ENCODE results near the gene GFOD1.

The GFOD1 gene

GRCh38 chr6:13342414-13343019 lies 144.9 kb downstream of the GFOD1 start:
- TF ChIP-seq CTCF (IDR thresholded peaks at IDR 0.05; ENCODE audit: low read depth, low read length, poor library complexity, severe bottlenecking), result no peak
- TF ChIP-seq EZH2phosphoT487 (IDR thresholded peaks at IDR 0.05; ENCODE audit: borderline replicate concordance, low read length), result no peak
- Histone ChIP-seq H3K4me1 (ENCODE audit: control insufficient read depth, low read length) (peaks cover 8% of the 10 kb centered on the region), H3K27me3 (ENCODE audit: control insufficient read depth, low read length) (peaks cover 6% of the 10 kb centered on the region; the same call in 1 of the 2 replicates)

GRCh38 chr6:13339863-13340630 lies 147.4 kb downstream of the GFOD1 start:
- Histone ChIP-seq H4K20me1 (ENCODE audit: control insufficient read depth, insufficient read depth, low read depth, low read length) (no peaks in the 10 kb centered on the region), H3K4me1 (ENCODE audit: control insufficient read depth, low read length) (peaks cover 11% of the 10 kb centered on the region), H3K4me2 (ENCODE audit: low read length) (peak overlapping the region; percentile 25; the same call in 1 of the 2 replicates), H3K79me2 (ENCODE audit: control insufficient read depth, low read length) (no peaks in the 10 kb centered on the region), H3K4me3 (ENCODE audit: low read length) (no peak overlapping the region), H3K27me3 (ENCODE audit: control insufficient read depth, low read length) (no peaks in the 10 kb centered on the region; the same call in 1 of the 2 replicates), H3F3A (ENCODE audit: control insufficient read depth, insufficient read depth) (no peaks in the 10 kb centered on the region), H3K9me3 (ENCODE audit: control insufficient read depth, insufficient read depth, low read length) (no peaks in the 10 kb centered on the region), H3K27ac (ENCODE audit: low read depth, low read length) (no peak overlapping the region), H3K9me2 (replicated peaks; ENCODE audit: control insufficient read depth, low read length) (no peaks in the 10 kb centered on the region), H3K36me3 (ENCODE audit: control insufficient read depth, low read length) (no peaks in the 10 kb centered on the region)
- no peak for TF ChIP-seq CTCF (IDR thresholded peaks at IDR 0.05; ENCODE audit: low read depth, low read length, poor library complexity, severe bottlenecking)

More at GRCh38 chr6:13342414-13343019, 144.9 kb downstream of the GFOD1 start:
- H3K9me3 ChIP-seq (ENCODE audit: control insufficient read depth, insufficient read depth, low read length), result no peaks in the 10 kb centered on the region
- no peaks in the 10 kb centered on the region for H3K36me3 ChIP-seq (ENCODE audit: control insufficient read depth, low read length)
- no peaks in the 10 kb centered on the region for H3F3A ChIP-seq (ENCODE audit: control insufficient read depth, insufficient read depth)
- H3K9me2 ChIP-seq (replicated peaks; ENCODE audit: control insufficient read depth, low read length), result no peaks in the 10 kb centered on the region
- no peak overlapping the region for H3K27ac ChIP-seq (ENCODE audit: low read depth, low read length)
- no peaks in the 10 kb centered on the region for H4K20me1 ChIP-seq (ENCODE audit: control insufficient read depth, insufficient read depth, low read depth, low read length)
- no peak overlapping the region for H3K4me2 ChIP-seq (ENCODE audit: low read length)
- no peaks in the 10 kb centered on the region for H3K79me2 ChIP-seq (ENCODE audit: control insufficient read depth, low read length)
- no peak overlapping the region for H3K4me3 ChIP-seq (ENCODE audit: low read length)

- H3K79me2 ChIP-seq (ENCODE audit: control insufficient read depth, low read length), result no peaks in the 10 kb centered on the region
- no peaks in the 10 kb centered on the region for H3K9me2 ChIP-seq (replicated peaks; ENCODE audit: control insufficient read depth, low read length)
- H3K4me2 ChIP-seq (ENCODE audit: low read length), result no peak overlapping the region
- no peaks in the 10 kb centered on the region for H4K20me1 ChIP-seq (ENCODE audit: control insufficient read depth, insufficient read depth, low read depth, low read length)
- no peaks in the 10 kb centered on the region for H3F3A ChIP-seq (ENCODE audit: control insufficient read depth, insufficient read depth)
- no peaks in the 10 kb centered on the region; the same call in 1 of the 2 replicates for H3K27me3 ChIP-seq (ENCODE audit: control insufficient read depth, low read length)
- H3K4me1 ChIP-seq (ENCODE audit: control insufficient read depth, low read length), result peaks cover 11% of the 10 kb centered on the region
- H3K9me3 ChIP-seq (ENCODE audit: control insufficient read depth, insufficient read depth, low read length), result no peaks in the 10 kb centered on the region
- H3K27ac ChIP-seq (ENCODE audit: low read depth, low read length), result no peak overlapping the region
- TF ChIP-seq CTCF (IDR thresholded peaks at IDR 0.05; ENCODE audit: low read depth, low read length, poor library complexity, severe bottlenecking), result no peak
- TF ChIP-seq EZH2phosphoT487 (IDR thresholded peaks at IDR 0.05; ENCODE audit: borderline replicate concordance, low read length), result no peak
- H3K36me3 ChIP-seq (ENCODE audit: control insufficient read depth, low read length), result no peaks in the 10 kb centered on the region
- H3K4me3 ChIP-seq (ENCODE audit: low read length), result no peak overlapping the region
Observed at GRCh38 chr6:13338038-13338437, 149.4 kb downstream of the GFOD1 start.
